Measurements from ENCODE around the gene OR2F1.

DNA sequence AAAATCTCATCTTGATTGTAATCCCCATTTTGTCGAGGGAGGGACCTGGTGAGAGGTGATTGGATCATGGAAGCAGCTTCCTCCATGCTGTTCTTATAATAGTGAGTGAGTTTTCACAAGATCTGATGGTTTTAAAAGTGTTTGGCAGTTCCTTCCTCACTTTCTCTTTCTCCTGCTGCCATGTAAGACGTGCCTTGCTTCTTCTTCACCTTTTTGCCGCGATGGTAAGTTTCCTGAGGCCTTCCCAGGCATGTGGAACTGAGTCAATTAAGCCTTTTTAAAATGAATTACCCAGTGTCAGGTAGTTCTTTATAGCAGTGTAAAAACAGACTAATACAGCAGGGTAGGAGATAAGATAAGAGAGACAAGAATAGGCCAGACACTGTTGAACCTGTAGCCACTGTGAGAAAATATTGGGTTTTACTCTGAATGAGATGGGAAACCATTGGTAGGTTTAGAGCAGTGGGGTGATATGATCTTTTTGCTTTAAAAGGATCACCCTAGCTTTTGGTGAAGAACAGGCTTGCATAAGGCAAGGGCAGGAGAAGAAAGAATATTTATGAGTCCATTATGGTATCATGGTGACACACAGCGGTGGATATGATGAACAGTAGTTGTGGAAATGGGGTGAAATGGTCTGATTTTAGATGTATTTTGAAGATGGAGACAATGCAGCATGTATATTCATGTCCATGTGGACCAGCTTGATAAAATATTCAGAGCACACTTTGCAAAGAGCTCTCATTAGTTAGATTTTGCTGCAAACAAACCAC, 57.0 kb downstream of the OR2F1 start:
- TF ChIP-seq, protein P1, sequence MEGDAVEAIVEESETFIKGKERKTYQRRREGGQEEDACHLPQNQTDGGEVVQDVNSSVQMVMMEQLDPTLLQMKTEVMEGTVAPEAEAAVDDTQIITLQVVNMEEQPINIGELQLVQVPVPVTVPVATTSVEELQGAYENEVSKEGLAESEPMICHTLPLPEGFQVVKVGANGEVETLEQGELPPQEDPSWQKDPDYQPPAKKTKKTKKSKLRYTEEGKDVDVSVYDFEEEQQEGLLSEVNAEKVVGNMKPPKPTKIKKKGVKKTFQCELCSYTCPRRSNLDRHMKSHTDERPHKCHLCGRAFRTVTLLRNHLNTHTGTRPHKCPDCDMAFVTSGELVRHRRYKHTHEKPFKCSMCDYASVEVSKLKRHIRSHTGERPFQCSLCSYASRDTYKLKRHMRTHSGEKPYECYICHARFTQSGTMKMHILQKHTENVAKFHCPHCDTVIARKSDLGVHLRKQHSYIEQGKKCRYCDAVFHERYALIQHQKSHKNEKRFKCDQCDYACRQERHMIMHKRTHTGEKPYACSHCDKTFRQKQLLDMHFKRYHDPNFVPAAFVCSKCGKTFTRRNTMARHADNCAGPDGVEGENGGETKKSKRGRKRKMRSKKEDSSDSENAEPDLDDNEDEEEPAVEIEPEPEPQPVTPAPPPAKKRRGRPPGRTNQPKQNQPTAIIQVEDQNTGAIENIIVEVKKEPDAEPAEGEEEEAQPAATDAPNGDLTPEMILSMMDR (IDR thresholded peaks at IDR 0.05), result no peak
- TF ChIP-seq POLR2A (IDR thresholded peaks at IDR 0.05), result no peak

Data from prostate gland (tissue), 2 donors.